K562 (cell line): Measurements from ENCODE around the gene C1orf56. TPM values are rescaled to one million over a fixed set of nuclear protein-coding genes. Genes with fewer than 3 reads are reported as not detected.
A peak's percentile ranks its signal among the peaks of the same experiment; 100 is the strongest.

ENCODE experiments used
- ADNP ChIP-seq: fragments of 200-800 bp; sonication (Bioruptor generic); IDR thresholded peaks from 2 replicates; pipeline ENCODE4 v1.6.1; 2016; ENCODE audit warnings: missing genetic modification characterization, missing compliant biosample characterization
- ARHGAP35 ChIP-seq: fragments of 450-650 bp; IDR thresholded peaks from 2 replicates; pipeline ENCODE4 v1.6.1; 2018; ENCODE audit not compliant: partially characterized antibody
- CBX3 ChIP-seq, 2 experiments: IDR thresholded peaks; 1 replicate in 1 of 2; 2 replicates in 1 of 2; pipeline ENCODE4 v1.6.1; 2012; ENCODE audit warnings: inconsistent platforms in 2 of 2, low read length in 2 of 2, borderline replicate concordance in 1 of 2, control low read depth in 1 of 2
- CEBPB ChIP-seq: fragments of 450-650 bp; IDR thresholded peaks from 2 replicates; pipeline ENCODE4 v1.6.1; 2016; ENCODE audit warnings: missing genetic modification characterization, missing compliant biosample characterization
- IFI16 ChIP-seq: fragments of 250-450 bp; sonication (Bioruptor Pico); IDR thresholded peaks from 2 replicates; pipeline ENCODE4 v2.1.2; 2022; ENCODE audit warnings: mild to moderate bottlenecking, inconsistent platforms
- KLF1 ChIP-seq: fragments of 450-650 bp; IDR thresholded peaks from 2 replicates; pipeline ENCODE4 v1.6.1; 2016; ENCODE audit warnings: missing genetic modification characterization, missing compliant biosample characterization
- NCOA6 ChIP-seq: fragments of 450-650 bp; IDR thresholded peaks from 2 replicates; pipeline ENCODE4 v1.6.1; 2017; ENCODE audit warnings: mild to moderate bottlenecking
- NFE2 ChIP-seq: IDR thresholded peaks from 2 replicates; pipeline ENCODE4 v1.6.1; 2014; ENCODE audit warnings: antibody characterized with exemption, low read depth
- NFYB ChIP-seq: IDR thresholded peaks from 2 replicates; pipeline ENCODE4 v1.6.1; 2011; ENCODE audit warnings: mild to moderate bottlenecking, moderate library complexity; ENCODE audit not compliant: insufficient read length; ENCODE audit errors: extremely low read depth
- PHB ChIP-seq: fragments of 250-450 bp; sonication (Bioruptor Pico); IDR thresholded peaks from 2 replicates; pipeline ENCODE4 v1.5.0; 2021
- PYGO2 ChIP-seq: fragments of 450-650 bp; IDR thresholded peaks from 2 replicates; pipeline ENCODE4 v1.6.1; 2016; ENCODE audit warnings: mild to moderate bottlenecking, missing genetic modification characterization, moderate library complexity, missing compliant biosample characterization
- RB1 ChIP-seq: fragments of 450-650 bp; IDR thresholded peaks from 2 replicates; pipeline ENCODE4 v1.6.1; 2017; ENCODE audit warnings: low read depth, mild to moderate bottlenecking
- RBM22 ChIP-seq: fragments of 200-400 bp; formaldehyde crosslinking; IDR thresholded peaks from 2 replicates; pipeline ENCODE4 v1.6.1; 2018; ENCODE audit warnings: low read length, low read depth; ENCODE audit not compliant: poor library complexity, severe bottlenecking
- SAFB2 ChIP-seq: fragments of 200-400 bp; formaldehyde crosslinking; IDR thresholded peaks from 2 replicates; pipeline ENCODE4 v1.6.1; 2018; ENCODE audit warnings: borderline replicate concordance, low read length, low read depth, moderate library complexity; ENCODE audit not compliant: severe bottlenecking
- SMAD3 ChIP-seq: fragments of 450-650 bp; formaldehyde crosslinking; conservative IDR thresholded peaks from 2 replicates; pipeline ENCODE4 v1.4.0; 2020; ENCODE audit warnings: mild to moderate bottlenecking
- TBL1XR1 ChIP-seq, 2 experiments: IDR thresholded peaks; 2 replicates each; pipeline ENCODE4 v1.6.1; 2012; ENCODE audit warnings: improper control_type of control experiment in 2 of 2, low read length in 2 of 2, mild to moderate bottlenecking in 1 of 2
- TEAD4 ChIP-seq, 2 experiments: sonication (generic) in 1 of 2; formaldehyde crosslinking in 1 of 2; IDR thresholded peaks; 2 replicates each; pipeline versions ENCODE4 v1.6.1 to v1.8.0; 2012 to 2022; ENCODE audit warnings: borderline replicate concordance in 1 of 2, inconsistent platforms in 1 of 2, low read length in 1 of 2, mild to moderate bottlenecking in 1 of 2, missing genetic modification reagents in 1 of 2
- XRCC3 ChIP-seq: fragments of 450-650 bp; IDR thresholded peaks from 2 replicates; pipeline ENCODE4 v1.6.1; 2017; ENCODE audit warnings: mild to moderate bottlenecking, moderate library complexity
- ZKSCAN8 ChIP-seq: fragments of 200-800 bp; sonication (Bioruptor generic); IDR thresholded peaks from 2 replicates; pipeline ENCODE4 v1.6.1; 2016; ENCODE audit warnings: missing genetic modification characterization, missing compliant biosample characterization
- ZNF12 ChIP-seq: sonication (generic); formaldehyde crosslinking; IDR thresholded peaks from 2 replicates; pipeline ENCODE4 v1.4.0; 2020; ENCODE audit warnings: mild to moderate bottlenecking, missing genetic modification reagents
- ZNF232 ChIP-seq: sonication (generic); formaldehyde crosslinking; IDR thresholded peaks from 2 replicates; pipeline ENCODE4 v1.8.0; 2022; ENCODE audit warnings: mild to moderate bottlenecking, missing genetic modification reagents
- ZNF316 ChIP-seq: fragments of 450-650 bp; IDR thresholded peaks from 2 replicates; pipeline ENCODE4 v1.6.1; 2016
- ZNF431 ChIP-seq: sonication (generic); formaldehyde crosslinking; IDR thresholded peaks from 2 replicates; pipeline ENCODE4 v1.8.0; 2022; ENCODE audit warnings: mild to moderate bottlenecking, missing genetic modification reagents
- ZNF449 ChIP-seq: fragments of 250-450 bp; sonication (Bioruptor Pico); IDR thresholded peaks from 2 replicates; pipeline ENCODE4 v1.8.0; 2022; ENCODE audit warnings: moderate library complexity, mild to moderate bottlenecking, inconsistent platforms
- ZNF639 ChIP-seq, 2 experiments: fragments of 200-800 bp in 1 of 2; sonication (Bioruptor generic) in 1 of 2; sonication (generic) in 1 of 2; formaldehyde crosslinking in 1 of 2; IDR thresholded peaks in 1 of 2; conservative IDR thresholded peaks in 1 of 2; 2 replicates each; pipeline versions ENCODE4 v1.5.0 to v1.6.1; 2016 to 2020; ENCODE audit warnings: missing compliant biosample characterization in 1 of 2, missing genetic modification characterization in 1 of 2, missing genetic modification reagents in 1 of 2
- polyA plus RNA-seq, 8 experiments: library from polyadenylated mRNA; depleted of rRNA in 4 of 8; stranded (reverse) in 5 of 8; unstranded in 3 of 8; fragments of >200 nt; fragmentation: Nextera tagmentation in 2 of 8; fragmentation: Illumina TruSeq in 1 of 8; extraction: Ambion mirVana in 2 of 8; extraction: Trizol in 1 of 8; gene quantifications; 2 replicates each; pipeline versions ENCODE4 v1.2.1 to v1.2.3, GENCODE V29; 2011 to 2014; ENCODE audit warnings: inconsistent platforms in 1 of 8, missing spikeins in 1 of 8
- total RNA-seq, 7 experiments: library from RNA; depleted of rRNA in 6 of 7; stranded (reverse); fragments of >200 nt in 6 of 7; fragmentation: Illumina TruSeq in 2 of 7; extraction: Trizol in 2 of 7; gene quantifications; 2 replicates each; pipeline versions ENCODE4 v1.2.1 to v1.2.3, GENCODE V29; 2011 to 2021; ENCODE audit warnings: low replicate concordance in 1 of 7
- TF ChIP-seq, protein P1 (sequence below): sonication (generic); formaldehyde crosslinking; IDR thresholded peaks from 2 replicates; pipeline ENCODE4 v1.4.0; 2020; ENCODE audit warnings: mild to moderate bottlenecking, missing genetic modification reagents

Gene C1orf56
- total and polyA plus RNA-seq, 9 of the 15 experiments (the other 6 are each of a cell fraction or from before 2014, with no cell fraction given) = 0.18 to 15.7 (median 1.1) TPM

DNA sequence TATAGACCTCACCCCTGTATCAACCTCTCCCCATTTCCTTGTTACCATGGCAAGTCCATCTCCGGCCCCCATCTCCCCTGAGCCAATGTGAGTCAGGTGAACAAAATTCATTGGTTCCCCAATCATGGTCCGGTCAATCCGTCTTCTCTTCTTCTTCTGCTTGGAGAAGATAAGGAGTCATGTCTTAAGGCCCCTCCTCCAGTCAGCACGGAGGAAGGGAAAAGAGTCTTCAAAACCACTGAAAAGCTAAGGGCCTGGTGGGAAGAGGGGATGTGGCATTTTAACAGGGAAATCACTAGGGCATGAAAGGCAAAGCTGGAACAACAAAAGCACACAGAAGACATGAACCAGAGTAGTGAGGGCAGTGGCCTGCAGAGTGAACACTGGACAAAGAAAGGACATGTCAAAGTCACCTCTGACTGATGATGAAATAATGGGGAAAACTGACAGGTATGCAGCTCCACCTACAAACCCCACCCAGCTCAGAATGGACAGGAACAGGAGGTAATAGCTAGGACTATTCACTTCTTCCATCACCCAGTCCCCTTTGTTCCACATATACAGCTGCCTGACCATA is 7.5 kb downstream of the C1orf56 start (continued):
- peak in 1 of 2 experiments; percentile 25; a peak in 1 of 4 replicates for TF ChIP-seq ZNF639 (CRISPR knock-in tag; conservative IDR thresholded peaks at IDR 0.05 in 1 of 2, IDR thresholded peaks at IDR 0.05 in 1 of 2)
- no peak for TF ChIP-seq ADNP (tag)
- no peak for TF ChIP-seq XRCC3
- no peak for TF ChIP-seq RBM22
- TF ChIP-seq ARHGAP35 = no peak
- no peak for TF ChIP-seq IFI16
- TF ChIP-seq, protein P1, sequence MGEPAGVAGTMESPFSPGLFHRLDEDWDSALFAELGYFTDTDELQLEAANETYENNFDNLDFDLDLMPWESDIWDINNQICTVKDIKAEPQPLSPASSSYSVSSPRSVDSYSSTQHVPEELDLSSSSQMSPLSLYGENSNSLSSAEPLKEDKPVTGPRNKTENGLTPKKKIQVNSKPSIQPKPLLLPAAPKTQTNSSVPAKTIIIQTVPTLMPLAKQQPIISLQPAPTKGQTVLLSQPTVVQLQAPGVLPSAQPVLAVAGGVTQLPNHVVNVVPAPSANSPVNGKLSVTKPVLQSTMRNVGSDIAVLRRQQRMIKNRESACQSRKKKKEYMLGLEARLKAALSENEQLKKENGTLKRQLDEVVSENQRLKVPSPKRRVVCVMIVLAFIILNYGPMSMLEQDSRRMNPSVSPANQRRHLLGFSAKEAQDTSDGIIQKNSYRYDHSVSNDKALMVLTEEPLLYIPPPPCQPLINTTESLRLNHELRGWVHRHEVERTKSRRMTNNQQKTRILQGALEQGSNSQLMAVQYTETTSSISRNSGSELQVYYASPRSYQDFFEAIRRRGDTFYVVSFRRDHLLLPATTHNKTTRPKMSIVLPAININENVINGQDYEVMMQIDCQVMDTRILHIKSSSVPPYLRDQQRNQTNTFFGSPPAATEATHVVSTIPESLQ (CRISPR knock-in tag) = no peak
- 0 out of 2 replicates have a peak, but pooled peaks have one; percentile 11 for TF ChIP-seq ZNF449
- TF ChIP-seq TBL1XR1 (IDR thresholded peaks at IDR 0.05; ENCODE audit: low read length in 2 of 2) = peak in 1 of 2 experiments; percentile 32; a peak in 1 of 4 replicates
- no peak for TF ChIP-seq PHB (CRISPR knock-in tag)
- TF ChIP-seq KLF1 = no peak
- TF ChIP-seq ZNF12 (CRISPR knock-in tag) = no peak
- no peak for TF ChIP-seq ZNF316
- TF ChIP-seq CBX3 (IDR thresholded peaks at IDR 0.05; ENCODE audit: borderline replicate concordance in 1 of 2, low read length in 2 of 2) = no peak
- no peak for TF ChIP-seq ZKSCAN8 (CRISPR knock-in tag)
- no peak for TF ChIP-seq NFE2
- no peak for TF ChIP-seq RB1
- TF ChIP-seq NCOA6 = no peak
- no peak for TF ChIP-seq NFYB
- no peak for TF ChIP-seq SAFB2
- TF ChIP-seq CEBPB (tag) = peak; percentile 88
- TF ChIP-seq TEAD4 (IDR thresholded peaks at IDR 0.05; ENCODE audit: low read length) = peak; percentile 80
- TF ChIP-seq TEAD4 (CRISPR knock-in tag; IDR thresholded peaks at IDR 0.05; ENCODE audit: borderline replicate concordance) = no peak
- no peak for TF ChIP-seq ZNF232 (CRISPR knock-in tag)
- no peak for TF ChIP-seq PYGO2 (tag)
- TF ChIP-seq SMAD3 (CRISPR knock-in tag) = no peak
- TF ChIP-seq ZNF431 = no peak
